HG03439 (cell line): Measurements from ENCODE around the gene TMEM218.
A peak's percentile ranks its signal among the peaks of the same experiment; 100 is the strongest.

Source experiments
- ATAC-seq: cut with Tn5 transposase; IDR thresholded peaks from one replicate; pipeline ENCODE4 v1.9.1; 2021; ENCODE audit warnings: mild to moderate bottlenecking, moderate library complexity; ENCODE audit not compliant: unreplicated experiment

TMEM218 gene

GRCh38 chr11:125132071-125132470, 20.6 kb upstream of the TMEM218 start:
- ATAC-seq: no peak

DNA sequence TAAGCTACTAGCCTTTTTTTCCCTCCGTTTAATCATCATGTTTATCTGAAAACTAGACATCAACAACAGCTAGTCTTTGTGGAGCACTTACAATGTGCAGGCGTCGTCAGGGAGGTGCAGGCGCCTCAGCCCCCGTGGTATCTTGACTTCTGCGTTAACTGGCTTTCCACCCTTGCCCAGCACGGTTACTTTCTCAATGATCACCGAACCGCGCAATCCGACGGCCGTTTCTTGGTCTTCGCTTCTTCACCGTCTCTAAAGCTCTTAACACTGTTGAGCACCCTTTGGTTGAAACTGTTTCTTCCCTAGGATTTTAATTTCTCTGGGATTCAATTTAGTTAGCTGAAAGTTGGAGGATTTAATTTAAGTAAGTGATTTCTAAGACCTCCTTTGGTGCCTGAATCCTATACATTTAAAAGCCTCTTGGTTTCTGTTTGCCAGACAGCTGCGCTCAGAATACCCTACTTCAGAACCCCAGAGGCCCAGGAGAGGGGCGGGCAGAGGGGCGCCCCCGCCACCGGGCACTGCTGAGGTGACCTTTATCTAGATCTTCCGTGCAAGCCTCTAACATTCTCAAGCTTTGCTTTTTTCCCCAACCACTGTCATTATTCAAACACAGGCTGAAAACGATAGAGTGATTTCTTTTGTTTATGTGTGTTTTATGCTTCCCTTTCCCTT, 18.0 kb upstream of the TMEM218 start:
- no peak for ATAC-seq

DNA sequence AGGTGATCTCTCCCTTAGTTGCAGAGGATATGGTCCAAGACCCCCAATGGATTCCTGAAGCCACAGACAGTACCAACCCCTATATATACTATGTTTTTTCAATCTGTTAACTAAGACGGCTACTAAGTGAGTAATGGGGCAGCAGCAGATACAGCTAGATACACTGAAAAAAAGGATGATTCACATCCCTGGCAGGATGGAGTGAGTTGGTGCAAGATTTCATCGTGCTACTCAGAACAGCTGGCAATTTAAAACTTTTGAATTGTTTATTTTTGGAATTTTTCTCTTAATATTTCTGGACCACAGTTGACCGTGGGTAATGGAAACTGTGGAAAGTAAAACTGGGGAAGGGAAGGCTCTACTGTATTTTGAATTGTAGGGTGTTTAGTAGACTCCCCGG, 17.0 kb upstream of the TMEM218 start:
- ATAC-seq: no peak

GRCh38 chr11:125124618-125124992, 13.2 kb upstream of the TMEM218 start:
- no peak for ATAC-seq

- ATAC-seq: peak; percentile 86
Observed at GRCh38 chr11:125123947-125124617, 12.7 kb upstream of the TMEM218 start.

DNA sequence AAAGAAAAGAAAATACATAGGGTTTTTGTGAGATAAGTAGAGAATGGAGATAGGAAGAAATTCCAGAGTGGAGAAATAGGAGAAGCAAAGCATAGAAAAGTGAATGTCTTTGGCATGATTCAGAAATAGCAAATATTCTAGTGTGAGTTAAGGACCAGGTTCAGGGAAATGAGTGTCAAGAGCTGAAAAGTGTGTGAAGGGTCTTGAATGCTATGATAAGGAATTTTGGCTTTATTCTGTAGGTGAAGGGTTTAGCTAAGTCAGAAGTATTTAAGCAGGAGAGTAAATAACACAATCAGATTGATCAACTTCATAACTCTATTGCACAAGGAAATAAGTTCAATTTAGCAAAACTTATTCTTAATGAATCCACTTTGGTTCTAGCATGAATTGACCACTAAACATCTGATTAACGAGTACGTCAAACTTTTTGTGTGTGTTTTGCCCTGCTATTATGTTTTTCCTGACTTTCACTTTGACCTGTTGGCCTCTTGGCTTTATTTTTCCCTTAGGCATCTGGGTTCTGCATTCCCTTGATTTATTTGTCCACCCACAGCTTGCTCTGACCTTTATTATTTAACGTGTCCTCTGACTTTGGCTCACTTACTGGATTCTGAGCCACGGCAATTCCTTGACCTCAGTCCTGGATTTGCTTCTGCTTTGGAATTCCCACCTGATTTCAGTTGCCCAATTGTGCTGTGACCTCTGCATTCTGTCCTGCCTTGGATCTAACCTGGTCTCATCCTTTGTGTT, 11.9 kb upstream of the TMEM218 start:
- no peak for ATAC-seq

- ATAC-seq: no peak
Observed at GRCh38 chr11:125117429-125117828, 6.0 kb upstream of the TMEM218 start.

GRCh38 chr11:125114518-125114917, 3.1 kb upstream of the TMEM218 start:
- ATAC-seq: no peak

DNA sequence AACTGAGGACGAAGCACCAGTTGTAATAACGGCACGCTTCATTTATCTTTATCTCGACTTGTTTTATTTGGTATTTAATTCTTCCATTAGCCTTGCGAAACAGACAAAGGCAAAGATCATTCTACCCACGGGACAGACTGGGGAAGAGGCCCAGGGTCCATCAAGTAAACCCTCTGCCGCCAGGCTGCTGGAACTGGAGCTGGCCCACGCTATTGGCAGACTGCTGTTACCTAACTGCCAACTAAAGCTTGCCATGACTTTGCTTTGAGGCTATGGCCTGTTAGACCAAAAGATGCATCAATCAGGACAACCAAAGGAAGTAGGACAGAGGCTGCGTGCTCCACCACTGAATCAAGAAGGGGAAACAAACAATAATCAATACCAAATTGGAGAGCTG, 780 bp upstream of the TMEM218 start:
- ATAC-seq: no peak

DNA sequence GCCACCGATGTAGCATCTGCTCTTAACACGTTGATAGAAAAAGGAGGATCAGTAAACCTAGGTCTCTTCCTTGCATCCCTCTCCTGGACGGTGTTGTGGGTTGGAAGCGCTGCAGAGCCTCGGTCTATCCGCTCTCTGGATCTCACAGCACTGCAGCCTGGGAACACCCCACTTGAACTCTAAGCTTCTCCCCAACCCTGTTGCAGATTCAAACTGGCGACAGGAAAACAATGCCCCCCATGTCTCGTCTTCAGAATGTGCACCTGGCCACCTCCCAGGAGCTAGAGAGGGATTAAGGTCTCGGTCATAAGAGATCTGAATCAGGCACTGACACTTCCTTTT, 454 bp downstream of the TMEM218 start:
- ATAC-seq: no peak

- ATAC-seq: no peak
Observed at GRCh38 chr11:125110506-125110905, 920 bp downstream of the TMEM218 start.

DNA sequence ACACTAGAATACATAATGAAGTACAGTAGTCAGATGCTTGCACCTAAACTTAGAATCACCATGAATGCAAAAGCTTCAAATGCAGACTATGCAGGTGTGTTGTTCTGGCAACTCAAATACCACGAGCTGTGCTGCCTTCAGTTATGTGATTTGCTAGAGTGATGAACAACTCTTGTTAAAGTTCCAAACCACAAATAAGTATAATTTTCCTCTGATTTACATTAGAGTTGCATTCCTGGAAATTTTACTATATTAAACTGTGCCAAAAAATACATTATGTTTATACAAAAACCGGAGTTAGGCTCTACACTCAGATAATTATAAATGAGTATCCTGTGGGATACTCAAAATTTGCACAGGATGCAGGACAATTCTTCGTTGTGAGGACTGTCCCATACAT, 3.0 kb downstream of the TMEM218 start:
- no peak for ATAC-seq

- ATAC-seq: no peak
Observed at GRCh38 chr11:125105926-125106325, 5.5 kb downstream of the TMEM218 start.

- no peak for ATAC-seq
Observed at GRCh38 chr11:125102510-125102909, 8.9 kb downstream of the TMEM218 start.

DNA sequence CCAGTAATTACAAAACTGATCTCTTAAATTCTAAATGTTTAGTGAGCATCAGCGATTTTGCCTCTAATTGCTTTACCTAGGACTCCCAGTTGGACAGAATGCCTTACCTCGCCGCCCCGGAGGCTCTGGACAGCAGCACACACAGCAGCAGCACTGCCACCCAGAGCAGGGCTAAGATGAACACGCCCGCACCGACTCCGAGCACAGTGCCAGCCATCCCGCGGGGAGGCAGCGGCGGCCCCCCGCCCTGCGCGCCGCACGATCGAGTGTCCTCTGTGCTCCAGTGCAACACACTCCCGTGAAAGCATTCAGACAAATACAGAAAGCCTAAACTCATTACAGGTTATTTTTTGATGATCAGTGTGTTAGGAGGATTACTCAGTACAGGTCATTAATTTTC, 9.4 kb downstream of the TMEM218 start:
- no peak for ATAC-seq

GRCh38 chr11:125101596-125101995, 9.8 kb downstream of the TMEM218 start:
- ATAC-seq: no peak

GRCh38 chr11:125100136-125100535, 11.3 kb downstream of the TMEM218 start:
- no peak for ATAC-seq

- ATAC-seq: no peak
Observed at GRCh38 chr11:125094731-125095130, 16.7 kb downstream of the TMEM218 start.

DNA sequence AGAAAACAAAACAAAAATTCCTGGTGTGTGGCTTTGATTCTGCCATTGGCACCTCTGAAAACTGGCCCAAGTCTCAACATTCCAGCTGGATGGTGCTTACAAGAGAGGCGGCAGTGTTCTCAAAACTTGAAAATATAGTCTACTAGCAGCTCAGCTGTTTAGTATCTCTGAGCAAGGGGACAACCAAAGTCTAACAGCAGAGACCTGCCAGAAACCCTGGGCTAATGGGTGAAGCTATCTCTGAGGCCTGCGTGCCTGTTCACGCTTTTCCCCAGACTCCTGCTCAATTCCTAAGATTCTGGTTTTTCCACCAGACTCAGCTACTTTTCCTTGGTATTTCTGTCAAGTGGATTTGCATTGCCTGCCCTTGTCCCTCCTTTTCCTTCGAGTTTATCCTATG, 17.9 kb downstream of the TMEM218 start:
- no peak for ATAC-seq

DNA sequence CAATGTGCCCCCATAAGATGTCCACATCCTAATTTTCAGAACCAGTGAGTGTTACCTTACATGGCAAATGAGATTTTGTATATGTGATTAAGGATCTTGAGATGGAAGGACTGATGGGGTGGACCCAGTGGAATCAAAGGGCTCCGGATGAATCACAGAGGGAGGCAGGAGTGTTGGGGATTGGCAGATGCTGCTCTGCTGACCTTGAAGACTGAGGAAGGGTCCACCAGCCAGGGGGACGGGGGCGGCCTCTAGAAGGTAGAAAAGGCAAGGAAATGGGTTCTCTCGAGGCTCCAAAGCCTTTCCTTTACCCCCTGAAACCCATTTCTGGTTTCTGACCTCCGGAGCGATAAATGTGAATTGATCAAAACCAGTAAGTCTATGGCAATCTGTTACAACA, 18.8 kb downstream of the TMEM218 start:
- ATAC-seq: no peak

- ATAC-seq: no peak
Observed at GRCh38 chr11:125091877-125092664, 19.4 kb downstream of the TMEM218 start.
